HG03135 (cell line): ENCODE measurements around the gene SF1.

Experiments
- ATAC-seq: cut with Tn5 transposase; IDR thresholded peaks from one replicate; pipeline ENCODE4 v1.9.1; 2021; ENCODE audit warnings: mild to moderate bottlenecking, moderate library complexity; ENCODE audit not compliant: unreplicated experiment

SF1 gene

GRCh38 chr11:64801561-64802369 is 23.4 kb upstream of the SF1 start:
- ATAC-seq = no peak

- no peak for ATAC-seq
Measured at GRCh38 chr11:64801158-64801464, 22.8 kb upstream of the SF1 start.

GRCh38 chr11:64800303-64801157 is 22.2 kb upstream of the SF1 start:
- ATAC-seq = no peak

- ATAC-seq = no peak
Measured at GRCh38 chr11:64799623-64800302, 21.4 kb upstream of the SF1 start.

- no peak for ATAC-seq
Measured at GRCh38 chr11:64799256-64799622, 20.9 kb upstream of the SF1 start.

GRCh38 chr11:64796757-64797541 is 18.6 kb upstream of the SF1 start:
- ATAC-seq = no peak

- no peak for ATAC-seq
Measured at GRCh38 chr11:64796047-64796756, 17.9 kb upstream of the SF1 start.

- no peak for ATAC-seq
Measured at GRCh38 chr11:64794526-64794925, 16.2 kb upstream of the SF1 start.

GRCh38 chr11:64793271-64794160 is 15.2 kb upstream of the SF1 start:
- no peak for ATAC-seq

GRCh38 chr11:64792482-64792881 is 14.1 kb upstream of the SF1 start:
- ATAC-seq = no peak

GRCh38 chr11:64791781-64792291 is 13.5 kb upstream of the SF1 start:
- ATAC-seq = no peak

- no peak for ATAC-seq
Measured at GRCh38 chr11:64790205-64791095, 12.1 kb upstream of the SF1 start.

GRCh38 chr11:64789331-64790204 is 11.2 kb upstream of the SF1 start:
- ATAC-seq = no peak

GRCh38 chr11:64788321-64789215 is 10.2 kb upstream of the SF1 start:
- ATAC-seq = no peak

- no peak for ATAC-seq
Measured at GRCh38 chr11:64787526-64788320, 9.4 kb upstream of the SF1 start.
